Mesodermal cell (in vitro differentiated cells): ENCODE results near the gene BBOX1.

ENCODE experiments used
- H3K27ac ChIP-seq: 2 replicates; pipeline ENCODE4 v1.7.0; 2013; ENCODE audit warnings: mild to moderate bottlenecking, low read depth, low read length, moderate library complexity; ENCODE audit not compliant: severe bottlenecking
- H3K36me3 ChIP-seq: 2 replicates; pipeline ENCODE4 v1.7.1; 2013; ENCODE audit warnings: mild to moderate bottlenecking, low read length, moderate library complexity; ENCODE audit not compliant: control insufficient read depth, insufficient read depth
- H3K4me1 ChIP-seq: one replicate; pipeline ENCODE4 v1.7.1; 2013; ENCODE audit warnings: mild to moderate bottlenecking, low read length; ENCODE audit not compliant: insufficient read depth, control insufficient read depth, poor library complexity, severe bottlenecking
- H3K4me3 ChIP-seq: 2 replicates; pipeline ENCODE4 v1.7.0; 2013; ENCODE audit warnings: low read length, control low read depth, mild to moderate bottlenecking; ENCODE audit not compliant: insufficient read depth, poor library complexity, severe bottlenecking; ENCODE audit errors: extremely low read depth
- H3K9me3 ChIP-seq: 2 replicates; pipeline ENCODE4 v1.7.1; 2013; ENCODE audit warnings: mild to moderate bottlenecking, low read length, moderate library complexity; ENCODE audit not compliant: control insufficient read depth
- WGBS, 2 experiments: methylation state at CpG; one replicate each; pipeline ENCODE4 v1.1.5; 2013; ENCODE audit warnings: missing lambda C conversion rate in 2 of 2; ENCODE audit not compliant: insufficient coverage in 2 of 2; 5-methylcytosine and 5-hydroxymethylcytosine counted together

BBOX1 gene

DNA sequence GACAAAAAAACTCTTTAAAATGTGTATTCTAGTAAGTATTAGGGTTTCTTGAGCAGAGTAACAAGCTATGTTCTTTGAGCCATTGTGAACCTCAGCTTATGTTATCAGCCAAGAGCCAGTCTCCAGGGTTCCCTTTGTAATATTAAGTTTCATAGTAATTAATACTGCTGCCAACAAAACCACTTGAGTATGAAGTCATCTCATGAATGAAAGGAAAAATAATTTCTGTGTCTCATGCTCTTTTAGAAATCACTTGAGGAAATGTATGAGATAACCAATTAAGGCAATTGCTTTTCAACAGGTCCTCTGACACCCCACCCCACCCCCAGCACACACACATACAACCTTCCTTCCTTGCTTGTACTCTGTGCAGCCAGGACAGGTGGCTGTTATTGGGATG, 59.9 kb downstream of the BBOX1 start:
- no peaks in the 10 kb centered on the region for H3K36me3 ChIP-seq
- H3K4me1 ChIP-seq: no peaks in the 10 kb centered on the region
- H3K27ac ChIP-seq: no peak overlapping the region
- H3K9me3 ChIP-seq: no peaks in the 10 kb centered on the region
- no peak overlapping the region for H3K4me3 ChIP-seq

DNA sequence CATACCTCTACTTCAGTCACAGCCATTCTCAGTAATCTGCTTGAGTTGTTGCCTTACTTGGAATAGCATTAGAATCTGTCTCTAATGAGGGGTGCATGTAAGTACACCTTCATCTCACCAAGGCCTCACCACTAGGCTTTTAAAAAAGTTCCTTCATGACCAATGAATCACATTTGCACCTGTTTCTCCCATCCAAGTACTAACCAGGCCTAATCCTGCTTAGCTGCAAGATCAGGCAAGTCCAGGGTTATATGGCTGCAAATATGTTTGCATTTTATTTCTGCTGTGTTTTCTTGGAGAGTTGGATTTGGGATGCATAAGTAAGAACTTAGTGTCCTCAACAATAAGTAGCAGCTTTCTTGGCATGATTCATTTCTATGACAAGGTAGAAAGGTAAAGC, 66.9 kb downstream of the BBOX1 start:
- H3K27ac ChIP-seq: no peak overlapping the region
- no peak overlapping the region for H3K4me3 ChIP-seq
- no peaks in the 10 kb centered on the region for H3K36me3 ChIP-seq
- H3K4me1 ChIP-seq: no peaks in the 10 kb centered on the region
- H3K9me3 ChIP-seq: no peaks in the 10 kb centered on the region

DNA sequence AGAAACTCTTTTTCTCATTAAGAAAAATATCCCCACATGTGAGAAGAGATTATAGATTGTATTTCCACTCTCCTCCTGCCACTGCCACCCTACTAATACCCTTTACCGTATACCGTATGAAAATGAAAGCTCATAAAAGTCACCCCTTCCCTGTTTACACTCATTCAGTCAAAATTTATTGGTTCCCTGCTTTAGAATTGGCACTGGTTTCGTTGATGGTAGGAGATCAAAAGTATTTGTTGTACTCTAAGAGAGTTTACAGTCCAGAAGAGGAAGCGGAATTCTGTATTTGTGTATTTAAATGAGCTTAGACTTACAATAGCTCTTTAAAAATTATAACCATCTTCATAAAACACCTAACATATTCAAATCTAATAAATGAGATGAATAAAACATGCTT, 68.2 kb downstream of the BBOX1 start:
- Histone ChIP-seq H3K36me3 (no peaks in the 10 kb centered on the region), H3K4me1 (no peaks in the 10 kb centered on the region), H3K9me3 (no peaks in the 10 kb centered on the region), H3K4me3 (no peak overlapping the region), H3K27ac (no peak overlapping the region)
- 83% methylated on average over 2 of the region's 4 CpGs; no CpG with 5 or more reads in 1 of the 2 experiments for WGBS, 2 experiments

DNA sequence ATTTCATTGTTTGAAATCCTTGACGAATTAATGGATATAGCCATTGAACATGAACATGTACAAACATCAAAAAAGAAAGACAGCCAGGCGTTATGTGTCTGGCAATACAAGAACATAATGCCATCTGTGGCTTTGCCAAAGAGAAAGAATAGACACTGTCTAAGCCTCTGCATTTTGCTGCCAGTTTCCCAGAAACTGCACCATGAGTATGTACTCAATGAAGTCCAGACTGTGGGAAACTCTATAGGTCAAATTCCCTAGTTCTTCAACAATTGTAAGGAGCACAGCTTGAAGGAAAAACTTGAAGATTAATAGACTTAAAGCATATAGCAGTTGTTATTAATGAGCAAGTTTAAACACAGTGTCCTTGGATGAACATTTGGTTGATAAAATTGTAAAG, 71.3 kb downstream of the BBOX1 start:
- Histone ChIP-seq H3K36me3 (no peaks in the 10 kb centered on the region), H3K4me3 (no peak overlapping the region), H3K4me1 (no peaks in the 10 kb centered on the region), H3K27ac (no peak overlapping the region), H3K9me3 (no peaks in the 10 kb centered on the region)
- 90 to 100% methylated on average over 1 of the region's 2 CpGs for WGBS, 2 experiments

DNA sequence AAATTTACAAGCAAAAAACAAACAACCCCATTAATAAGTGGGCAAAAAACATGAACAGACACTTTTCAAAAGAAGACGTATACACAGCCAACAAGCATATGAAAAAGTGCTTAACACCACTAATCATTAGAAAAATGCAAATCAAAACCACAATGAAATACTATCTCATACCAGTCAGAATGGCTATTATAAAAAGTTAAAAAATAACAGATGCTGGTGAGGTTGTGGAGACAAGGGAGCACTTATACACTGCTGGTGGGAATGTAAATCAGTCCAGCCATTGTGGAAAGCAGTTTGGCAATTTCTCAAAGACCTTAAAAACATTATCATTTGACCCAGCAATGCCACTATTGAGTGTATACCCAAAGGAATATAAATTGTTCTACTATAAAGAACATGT, 72.3 kb downstream of the BBOX1 start:
- Histone ChIP-seq H3K4me1 (no peaks in the 10 kb centered on the region), H3K4me3 (no peak overlapping the region), H3K36me3 (no peaks in the 10 kb centered on the region), H3K9me3 (no peaks in the 10 kb centered on the region), H3K27ac (no peak overlapping the region)
- WGBS, 2 experiments: 67 to 100% methylated on average over 1 of the region's 1 CpG

DNA sequence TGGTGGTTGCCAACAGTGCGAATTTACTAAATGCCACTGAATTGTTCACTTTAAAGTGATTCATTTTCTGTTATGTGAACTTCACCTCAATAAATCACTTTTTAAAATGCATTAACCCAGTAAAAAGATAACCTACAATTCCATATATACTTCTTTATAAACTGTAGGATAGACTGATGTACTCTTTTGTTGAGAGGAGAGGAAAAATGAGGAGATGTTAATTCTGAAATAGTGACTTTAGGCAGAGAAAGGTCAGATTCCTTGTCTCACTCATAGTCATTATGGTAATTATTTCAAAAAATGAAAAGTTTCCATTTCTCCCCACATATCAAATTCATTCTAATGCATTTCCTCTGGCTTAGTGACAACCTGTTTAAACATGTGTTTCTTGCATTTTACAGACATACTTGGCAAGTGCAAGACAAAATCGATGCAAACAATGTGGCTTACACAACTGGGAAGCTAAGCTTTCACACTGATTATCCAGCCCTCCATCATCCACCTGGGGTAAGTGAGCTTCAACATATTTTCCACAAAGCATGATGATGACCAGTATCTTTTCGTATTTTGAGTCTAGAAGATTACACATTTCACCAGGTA, 74.5 kb downstream of the BBOX1 start:
- no peaks in the 10 kb centered on the region for H3K36me3 ChIP-seq
- no peaks in the 10 kb centered on the region for H3K4me1 ChIP-seq
- H3K4me3 ChIP-seq: no peak overlapping the region
- 86 to 88% methylated on average over 1 of the region's 3 CpGs for WGBS, 2 experiments
- H3K27ac ChIP-seq: no peak overlapping the region
- no peaks in the 10 kb centered on the region for H3K9me3 ChIP-seq

DNA sequence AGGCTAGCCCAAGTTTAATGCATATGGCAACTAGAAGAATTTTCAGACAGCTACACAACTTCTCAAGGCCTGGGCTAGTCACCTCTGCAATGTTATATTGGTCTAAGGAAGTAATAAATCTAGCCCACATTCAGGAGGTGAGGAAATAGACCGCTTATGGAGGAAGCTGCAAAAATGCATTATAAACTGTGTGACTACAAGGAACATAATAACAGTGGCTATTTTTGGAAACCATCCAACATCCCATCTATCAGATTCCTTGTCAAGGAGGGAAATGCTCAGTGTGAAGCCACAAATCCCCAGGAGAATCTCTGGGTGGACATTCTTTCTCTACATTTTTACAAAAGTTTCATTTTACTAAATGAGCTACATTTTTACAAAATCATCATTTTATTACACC, 76.1 kb downstream of the BBOX1 start:
- no peaks in the 10 kb centered on the region for H3K9me3 ChIP-seq
- H3K27ac ChIP-seq: no peak overlapping the region
- no peaks in the 10 kb centered on the region for H3K4me1 ChIP-seq
- H3K4me3 ChIP-seq: no peak overlapping the region
- no CpG with 5 or more reads among the region's 1 CpG for WGBS, 2 experiments
- H3K36me3 ChIP-seq: no peaks in the 10 kb centered on the region

DNA sequence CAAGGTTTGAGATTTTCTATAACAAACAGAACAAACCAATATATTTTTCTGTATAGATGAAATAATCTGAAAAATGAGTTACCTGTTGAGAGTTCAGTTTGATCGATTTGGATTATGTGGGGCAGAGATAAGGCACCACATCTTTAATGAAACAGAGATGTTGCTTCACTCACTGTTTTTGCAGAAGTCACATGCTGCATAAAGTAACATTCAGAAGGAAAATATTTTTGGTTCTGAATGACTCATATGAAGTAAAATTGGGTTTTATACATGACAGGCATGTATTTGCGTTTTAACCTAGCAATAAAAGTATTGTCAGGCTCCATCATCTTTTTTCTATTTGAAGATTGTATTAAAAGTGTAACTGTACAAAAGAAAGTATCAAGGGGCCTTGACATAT, 77.8 kb downstream of the BBOX1 start:
- Histone ChIP-seq H3K27ac (no peak overlapping the region), H3K36me3 (no peaks in the 10 kb centered on the region), H3K4me1 (no peaks in the 10 kb centered on the region), H3K4me3 (no peak overlapping the region), H3K9me3 (no peaks in the 10 kb centered on the region)
- WGBS, 2 experiments: no CpG with 5 or more reads among the region's 2 CpGs

DNA sequence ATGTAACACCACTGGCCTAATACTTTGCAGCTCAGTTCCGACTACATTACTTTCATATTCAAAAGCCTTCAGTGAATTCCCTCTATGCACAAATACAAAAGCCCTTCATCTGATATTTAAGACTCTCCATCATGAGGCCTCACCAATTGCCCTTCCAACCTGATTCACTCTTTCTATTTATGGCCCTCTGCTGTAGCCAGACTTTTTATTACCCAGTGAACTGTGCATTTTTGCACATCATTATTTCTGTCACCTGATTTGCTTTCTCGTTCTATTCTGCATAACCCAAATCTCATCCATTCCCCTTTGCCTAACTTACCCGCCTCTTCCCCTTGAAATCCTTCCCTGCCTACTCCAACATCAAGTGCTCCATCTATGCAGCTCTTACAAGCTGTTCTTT, 78.3 kb downstream of the BBOX1 start:
- Histone ChIP-seq H3K4me1 (no peaks in the 10 kb centered on the region), H3K27ac (no peak overlapping the region), H3K4me3 (no peak overlapping the region), H3K9me3 (no peaks in the 10 kb centered on the region), H3K36me3 (no peaks in the 10 kb centered on the region)
- 85 to 93% methylated on average over 2 to 3 of the region's 3 CpGs for whole genome bisulfite sequencing, 2 experiments

DNA sequence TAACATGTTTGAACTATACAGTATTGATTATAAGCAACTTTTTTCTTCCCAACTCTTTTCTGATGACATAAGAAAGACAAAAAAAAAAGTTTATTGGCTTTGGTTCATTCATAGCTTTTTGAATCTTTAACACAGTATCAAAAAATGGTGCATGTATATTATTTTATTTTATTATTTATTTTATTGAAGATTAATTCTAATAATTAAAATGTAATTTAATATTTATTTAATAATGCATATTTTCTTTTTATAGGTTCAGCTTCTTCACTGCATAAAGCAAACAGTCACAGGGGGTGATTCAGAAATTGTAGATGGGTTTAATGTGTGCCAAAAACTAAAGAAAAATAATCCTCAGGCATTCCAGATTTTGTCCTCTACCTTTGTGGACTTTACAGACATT, 78.8 kb downstream of the BBOX1 start:
- Histone ChIP-seq H3K4me1 (no peaks in the 10 kb centered on the region), H3K4me3 (no peak overlapping the region), H3K36me3 (no peaks in the 10 kb centered on the region), H3K9me3 (no peaks in the 10 kb centered on the region), H3K27ac (no peak overlapping the region)

DNA sequence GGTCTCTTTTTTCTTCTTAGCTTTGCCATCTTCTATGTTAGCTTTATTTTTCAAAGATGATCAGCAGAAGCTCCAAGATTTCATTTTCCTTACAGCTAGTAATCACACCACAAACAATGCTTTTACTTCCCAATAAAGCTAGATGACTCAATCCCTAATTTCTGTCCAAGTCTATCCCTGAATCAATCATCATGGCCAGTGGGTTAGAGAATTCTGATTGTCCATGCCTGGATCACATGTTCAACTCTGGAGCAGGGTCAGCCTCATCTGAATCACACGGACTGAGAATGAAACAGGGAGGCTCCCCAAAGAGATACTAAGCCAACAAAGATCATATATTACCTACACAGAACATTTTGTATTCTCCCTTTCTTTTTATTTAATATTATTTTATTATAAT, 79.6 kb downstream of the BBOX1 start:
- H3K27ac ChIP-seq: no peak overlapping the region
- no peaks in the 10 kb centered on the region for H3K9me3 ChIP-seq
- no peak overlapping the region for H3K4me3 ChIP-seq
- WGBS, 2 experiments: 80% methylated on average over 1 of the region's 1 CpG; no CpG with 5 or more reads in 1 of the 2 experiments
- no peaks in the 10 kb centered on the region for H3K4me1 ChIP-seq
- H3K36me3 ChIP-seq: no peaks in the 10 kb centered on the region

DNA sequence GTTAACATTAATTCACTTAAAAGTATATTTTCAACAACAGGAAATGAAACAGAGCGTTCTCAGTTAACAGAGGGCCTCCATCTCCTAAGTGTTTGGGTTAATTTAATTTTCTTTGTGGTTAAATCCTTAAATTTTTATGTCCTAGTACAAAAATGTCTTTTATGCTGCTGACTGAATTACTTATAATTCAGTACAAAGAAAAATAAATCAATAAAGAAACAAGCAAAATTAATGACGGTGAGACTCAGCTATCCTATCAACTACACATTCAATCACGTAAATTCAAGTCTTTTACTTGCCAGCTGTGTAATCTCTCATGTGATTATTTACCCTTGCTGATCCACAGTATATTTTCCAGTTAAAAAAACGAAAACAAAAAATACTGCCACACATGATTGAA, 81.4 kb downstream of the BBOX1 start:
- Histone ChIP-seq H3K27ac (no peak overlapping the region), H3K9me3 (no peaks in the 10 kb centered on the region), H3K4me1 (no peaks in the 10 kb centered on the region), H3K4me3 (no peak overlapping the region), H3K36me3 (no peaks in the 10 kb centered on the region)
- 94 to 100% methylated on average over 2 of the region's 4 CpGs for WGBS, 2 experiments
